Stimulated activated naive CD8-positive, alpha-beta T cell treated with anti-CD3 and anti-CD28 coated beads, Interleukin-15, Interleukin-2, amounts not matched to agents 100 ng/mL and 50 ng/mL, for 24 hours (primary cell): ENCODE measurements around the gene FGF2.
A peak's percentile ranks its signal among the peaks of the same experiment; 100 is the strongest.

ENCODE experiments used
- H3K27ac Mint-ChIP-seq: one replicate; pipeline ENCODE4 v1.8.0; 2021; ENCODE audit warnings: mild to moderate bottlenecking, mixed read lengths
- H3K27me3 Mint-ChIP-seq: one replicate; pipeline ENCODE4 v1.8.0; 2021; ENCODE audit warnings: mixed read lengths
- H3K36me3 Mint-ChIP-seq: one replicate; pipeline ENCODE4 v1.8.0; 2021; ENCODE audit warnings: low read depth, mixed read lengths
- H3K4me1 Mint-ChIP-seq: one replicate; pipeline ENCODE4 v1.8.0; 2021; ENCODE audit warnings: low read depth, mixed read lengths
- H3K4me3 Mint-ChIP-seq: one replicate; pipeline ENCODE4 v1.8.0; 2021; ENCODE audit warnings: mild to moderate bottlenecking, mixed read lengths
- H3K9me3 Mint-ChIP-seq: one replicate; pipeline ENCODE4 v1.8.0; 2021; ENCODE audit warnings: mixed read lengths

The FGF2 gene

GRCh38 chr4:122908223-122908622 lies 81.6 kb downstream of the FGF2 start:
- Mint-ChIP-seq H3K4me3 (no peak overlapping the region), H3K4me1 (no peaks in the 10 kb centered on the region), H3K9me3 (no peaks in the 10 kb centered on the region), H3K27ac (no peak overlapping the region), H3K27me3 (no peaks in the 10 kb centered on the region), H3K36me3 (no peaks in the 10 kb centered on the region)

DNA sequence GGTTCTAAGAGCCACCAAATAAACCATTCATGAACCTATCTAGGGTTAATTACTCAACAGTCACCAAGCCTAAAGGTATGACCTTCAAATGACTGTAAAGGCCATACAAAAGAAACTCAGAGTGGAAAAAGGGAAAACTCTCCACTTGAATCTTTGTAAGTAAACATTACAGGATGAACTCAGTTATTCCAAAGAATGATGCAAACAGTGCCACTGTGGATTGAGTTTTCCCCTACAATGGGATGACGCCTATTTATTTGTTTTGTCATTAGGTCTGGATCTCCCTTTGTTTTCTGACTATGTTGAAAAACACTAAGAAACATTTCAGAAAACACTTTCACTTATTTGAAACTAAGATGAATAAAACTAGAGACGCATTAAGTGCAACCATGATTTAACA lies 83.1 kb downstream of the FGF2 start:
- Mint-ChIP-seq H3K4me3 (no peak overlapping the region), H3K4me1 (no peaks in the 10 kb centered on the region), H3K9me3 (no peaks in the 10 kb centered on the region), H3K36me3 (no peaks in the 10 kb centered on the region), H3K27ac (no peak overlapping the region), H3K27me3 (no peaks in the 10 kb centered on the region)

DNA sequence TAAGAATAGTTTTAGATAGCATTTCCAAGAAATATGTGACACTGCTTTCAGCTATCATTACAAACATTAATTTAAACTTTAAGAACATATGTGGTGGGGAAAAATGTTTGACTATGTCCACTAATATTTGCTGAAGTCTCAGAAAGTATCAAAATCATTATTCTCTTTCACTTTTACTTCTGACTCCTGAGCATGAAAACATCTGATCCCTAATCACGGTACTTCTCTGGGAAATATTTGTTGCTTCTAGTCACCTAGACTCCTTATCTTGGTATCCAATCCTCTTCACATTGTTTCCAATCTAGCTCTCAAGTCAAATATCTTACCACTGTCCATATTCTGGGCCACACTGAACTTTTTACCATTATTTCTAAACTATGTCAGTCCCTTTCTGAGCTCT lies 85.0 kb downstream of the FGF2 start:
- H3K4me1 Mint-ChIP-seq, result no peaks in the 10 kb centered on the region
- no peaks in the 10 kb centered on the region for H3K27me3 Mint-ChIP-seq
- H3K4me3 Mint-ChIP-seq, result no peak overlapping the region
- peaks cover 1% of the 10 kb centered on the region for H3K36me3 Mint-ChIP-seq
- no peaks in the 10 kb centered on the region for H3K9me3 Mint-ChIP-seq
- no peak overlapping the region for H3K27ac Mint-ChIP-seq

GRCh38 chr4:122912810-122913575 lies 86.4 kb downstream of the FGF2 start:
- H3K27me3 Mint-ChIP-seq, result no peaks in the 10 kb centered on the region
- H3K4me3 Mint-ChIP-seq, result no peak overlapping the region
- H3K4me1 Mint-ChIP-seq, result no peaks in the 10 kb centered on the region
- H3K36me3 Mint-ChIP-seq, result peaks cover 5% of the 10 kb centered on the region
- H3K27ac Mint-ChIP-seq, result no peak overlapping the region
- H3K9me3 Mint-ChIP-seq, result no peaks in the 10 kb centered on the region

DNA sequence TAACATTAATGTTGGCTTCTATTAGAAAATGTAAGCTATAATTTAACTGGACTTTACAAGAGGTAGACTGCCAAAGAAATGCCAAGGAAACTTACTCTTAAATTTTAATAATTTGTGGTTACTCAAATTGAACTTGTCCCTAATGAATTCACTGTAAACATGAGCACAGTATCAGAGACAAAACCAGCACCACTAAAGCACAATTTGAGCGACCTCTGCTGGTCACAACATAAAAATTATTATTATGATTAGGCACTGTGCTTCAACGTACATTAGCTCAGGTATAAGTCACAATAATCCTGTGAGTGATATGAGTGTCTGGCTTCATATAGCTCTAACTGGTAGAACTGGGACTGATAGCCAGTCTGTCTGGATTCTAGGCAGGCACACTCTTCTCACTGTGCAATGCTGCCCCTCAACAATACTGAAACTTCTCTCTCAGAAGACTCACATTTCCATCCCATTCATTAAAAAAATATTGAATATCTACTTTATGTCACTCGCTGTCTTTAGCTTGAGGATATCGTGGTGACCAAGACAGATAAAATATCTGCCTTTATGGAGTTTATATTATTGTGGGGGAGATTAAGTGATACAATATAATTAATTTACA lies 87.8 kb downstream of the FGF2 start:
- Mint-ChIP-seq H3K4me3 (no peak overlapping the region), H3K4me1 (no peaks in the 10 kb centered on the region), H3K9me3 (no peaks in the 10 kb centered on the region), H3K27me3 (peaks cover under 1% of the 10 kb centered on the region), H3K27ac (no peak overlapping the region), H3K36me3 (peaks cover 5% of the 10 kb centered on the region)

DNA sequence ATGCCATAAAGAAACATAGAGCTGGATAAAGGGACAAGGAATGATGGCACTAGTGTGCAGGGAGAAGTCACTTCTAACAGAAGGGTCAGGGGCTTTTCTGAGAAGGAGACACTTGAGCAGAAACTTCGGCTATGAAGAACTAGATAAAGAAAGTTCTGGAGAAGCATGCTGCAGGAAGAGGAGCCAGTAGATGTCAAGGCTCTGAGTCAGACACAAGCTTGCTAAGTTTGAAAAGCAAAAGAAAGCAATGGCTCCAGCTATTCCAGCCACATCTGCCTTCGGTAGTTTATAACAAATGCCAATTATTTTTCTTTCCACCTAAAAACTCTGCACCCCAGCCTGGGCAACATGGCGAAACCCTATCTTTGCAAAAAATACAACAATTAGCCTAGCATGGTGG lies 88.3 kb downstream of the FGF2 start:
- H3K9me3 Mint-ChIP-seq, result no peaks in the 10 kb centered on the region
- no peak overlapping the region for H3K4me3 Mint-ChIP-seq
- H3K36me3 Mint-ChIP-seq, result peaks cover 5% of the 10 kb centered on the region
- H3K4me1 Mint-ChIP-seq, result no peaks in the 10 kb centered on the region
- peaks cover 6% of the 10 kb centered on the region for H3K27me3 Mint-ChIP-seq
- H3K27ac Mint-ChIP-seq, result no peak overlapping the region

GRCh38 chr4:122917731-122918130 lies 91.1 kb downstream of the FGF2 start:
- H3K27ac Mint-ChIP-seq, result no peak overlapping the region
- no peak overlapping the region for H3K4me3 Mint-ChIP-seq
- H3K4me1 Mint-ChIP-seq, result peaks cover 3% of the 10 kb centered on the region
- peaks cover 5% of the 10 kb centered on the region for H3K36me3 Mint-ChIP-seq
- H3K27me3 Mint-ChIP-seq, result peaks cover 6% of the 10 kb centered on the region
- no peaks in the 10 kb centered on the region for H3K9me3 Mint-ChIP-seq

- H3K4me3 Mint-ChIP-seq, result no peak overlapping the region
- peaks cover 3% of the 10 kb centered on the region for H3K4me1 Mint-ChIP-seq
- no peak overlapping the region for H3K27ac Mint-ChIP-seq
- peaks cover 6% of the 10 kb centered on the region for H3K27me3 Mint-ChIP-seq
- H3K9me3 Mint-ChIP-seq, result no peaks in the 10 kb centered on the region
- peaks cover 5% of the 10 kb centered on the region for H3K36me3 Mint-ChIP-seq
Measured at GRCh38 chr4:122920473-122920872, 93.8 kb downstream of the FGF2 start.

- H3K36me3 Mint-ChIP-seq, result peaks cover 5% of the 10 kb centered on the region
- H3K9me3 Mint-ChIP-seq, result no peaks in the 10 kb centered on the region
- H3K4me3 Mint-ChIP-seq, result peak overlapping the region; percentile 28
- no peak overlapping the region for H3K27ac Mint-ChIP-seq
- peaks cover 6% of the 10 kb centered on the region for H3K27me3 Mint-ChIP-seq
- peaks cover 3% of the 10 kb centered on the region for H3K4me1 Mint-ChIP-seq
Measured at GRCh38 chr4:122921300-122921699, 94.7 kb downstream of the FGF2 start.

GRCh38 chr4:122921971-122922876 lies 95.6 kb downstream of the FGF2 start, which contains the start of gene NUDT6:
TSS of gene NUDT6 (minus strand) at chr4:122922597. CDS start at chr4:122922572, 25 bp downstream.
- H3K4me3 Mint-ChIP-seq, result no peak within 1 kb of the TSS
- H3K27ac Mint-ChIP-seq, result peak within 1 kb of the TSS; percentile 91
- H3K9me3 Mint-ChIP-seq, result no peaks in the 10 kb centered on the region

DNA sequence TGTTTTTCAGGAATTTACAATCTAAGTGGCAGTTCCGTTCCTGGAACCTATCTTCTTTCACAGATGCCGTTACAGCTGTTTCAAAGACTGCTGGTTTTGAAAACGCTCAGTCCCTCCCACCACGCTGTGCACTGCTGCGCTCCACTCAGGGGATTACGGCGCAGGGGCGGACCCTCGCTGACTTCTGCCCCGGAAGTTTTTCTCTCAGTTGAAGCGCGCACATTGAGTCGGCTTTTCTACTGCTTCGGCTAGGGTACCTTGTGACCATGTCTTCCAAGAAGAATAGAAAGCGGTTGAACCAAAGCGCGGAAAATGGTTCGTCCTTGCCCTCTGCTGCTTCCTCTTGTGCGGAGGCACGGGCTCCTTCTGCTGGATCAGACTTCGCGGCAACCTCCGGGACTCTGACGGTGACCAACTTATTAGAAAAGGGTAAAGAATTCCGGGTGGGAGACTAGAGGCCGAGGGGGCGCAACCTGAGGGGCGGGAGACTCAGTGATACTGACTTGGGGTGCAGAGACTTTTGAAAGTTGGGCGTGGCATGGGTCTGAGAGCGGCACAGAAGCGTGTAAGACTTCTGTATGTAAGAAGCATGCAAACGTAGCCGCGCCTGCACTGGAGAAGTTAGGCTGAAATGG lies 96.4 kb downstream of the FGF2 start:
- Mint-ChIP-seq H3K4me1 (peaks cover 12% of the 10 kb centered on the region), H3K4me3 (no peak overlapping the region), H3K9me3 (no peaks in the 10 kb centered on the region), H3K36me3 (no peaks in the 10 kb centered on the region), H3K27me3 (peaks cover 6% of the 10 kb centered on the region), H3K27ac (peak overlapping the region; percentile 91)

More at GRCh38 chr4:122921971-122922876, 95.6 kb downstream of the FGF2 start, which contains the start of gene NUDT6:
- H3K4me1 Mint-ChIP-seq, result peaks cover 9% of the 10 kb centered on the region
- no peaks in the 10 kb centered on the region for H3K36me3 Mint-ChIP-seq
- peaks cover 6% of the 10 kb centered on the region for H3K27me3 Mint-ChIP-seq

- no peaks in the 10 kb centered on the region for H3K9me3 Mint-ChIP-seq
- no peak overlapping the region for H3K27ac Mint-ChIP-seq
- no peak overlapping the region for H3K4me3 Mint-ChIP-seq
- no peaks in the 10 kb centered on the region for H3K27me3 Mint-ChIP-seq
- H3K4me1 Mint-ChIP-seq, result peaks cover 9% of the 10 kb centered on the region
- peaks cover 21% of the 10 kb centered on the region for H3K36me3 Mint-ChIP-seq
Measured at GRCh38 chr4:122928930-122929329, 102.3 kb downstream of the FGF2 start.

GRCh38 chr4:122930862-122931261 lies 104.2 kb downstream of the FGF2 start:
- Mint-ChIP-seq H3K4me3 (no peak overlapping the region), H3K9me3 (no peaks in the 10 kb centered on the region), H3K27me3 (no peaks in the 10 kb centered on the region), H3K27ac (no peak overlapping the region), H3K36me3 (peaks cover 37% of the 10 kb centered on the region), H3K4me1 (peaks cover 9% of the 10 kb centered on the region)

GRCh38 chr4:122932763-122933162 lies 106.1 kb downstream of the FGF2 start:
- H3K4me1 Mint-ChIP-seq, result no peaks in the 10 kb centered on the region
- H3K36me3 Mint-ChIP-seq, result peaks cover 43% of the 10 kb centered on the region
- H3K27me3 Mint-ChIP-seq, result no peaks in the 10 kb centered on the region
- no peaks in the 10 kb centered on the region for H3K9me3 Mint-ChIP-seq
- no peak overlapping the region for H3K4me3 Mint-ChIP-seq
- no peak overlapping the region for H3K27ac Mint-ChIP-seq
